OCI-LY3 (cell line): ENCODE data around the gene SLC2A13.

ENCODE experiments used
- EZH2phosphoT487 ChIP-seq: fragments of 200-600 bp; shearing (Covaris generic); IDR thresholded peaks from 2 replicates; pipeline ENCODE4 v1.6.1; 2018; ENCODE audit warnings: antibody characterized with exemption, mixed run types, low read depth
- TF ChIP-seq, protein P1 (sequence below): fragments of 200-600, 300-600 bp; sonication (generic); IDR thresholded peaks from 2 replicates; pipeline ENCODE4 v1.5.1; 2014; ENCODE audit warnings: antibody characterized with exemption, low read length, low read depth

DNA sequence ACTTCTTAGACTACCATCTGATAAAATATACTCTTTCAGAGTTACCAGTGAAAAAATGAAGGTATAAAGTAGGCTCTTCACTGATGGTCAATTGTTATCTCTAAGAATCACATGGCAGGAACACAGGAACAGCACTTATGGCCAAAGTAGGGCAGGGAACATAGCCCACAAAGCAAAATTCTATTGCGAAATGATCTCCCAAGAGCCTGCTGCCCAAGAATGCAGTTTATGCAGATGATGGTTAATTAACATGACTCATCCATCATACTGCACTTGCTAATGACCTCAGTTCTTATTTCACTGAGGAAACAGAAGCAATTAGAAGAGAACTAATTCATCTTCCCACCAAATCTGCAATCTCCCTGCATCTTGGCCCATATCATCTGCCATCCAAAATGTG is 133.8 kb downstream of the SLC2A13 start:
- TF ChIP-seq, protein P1, sequence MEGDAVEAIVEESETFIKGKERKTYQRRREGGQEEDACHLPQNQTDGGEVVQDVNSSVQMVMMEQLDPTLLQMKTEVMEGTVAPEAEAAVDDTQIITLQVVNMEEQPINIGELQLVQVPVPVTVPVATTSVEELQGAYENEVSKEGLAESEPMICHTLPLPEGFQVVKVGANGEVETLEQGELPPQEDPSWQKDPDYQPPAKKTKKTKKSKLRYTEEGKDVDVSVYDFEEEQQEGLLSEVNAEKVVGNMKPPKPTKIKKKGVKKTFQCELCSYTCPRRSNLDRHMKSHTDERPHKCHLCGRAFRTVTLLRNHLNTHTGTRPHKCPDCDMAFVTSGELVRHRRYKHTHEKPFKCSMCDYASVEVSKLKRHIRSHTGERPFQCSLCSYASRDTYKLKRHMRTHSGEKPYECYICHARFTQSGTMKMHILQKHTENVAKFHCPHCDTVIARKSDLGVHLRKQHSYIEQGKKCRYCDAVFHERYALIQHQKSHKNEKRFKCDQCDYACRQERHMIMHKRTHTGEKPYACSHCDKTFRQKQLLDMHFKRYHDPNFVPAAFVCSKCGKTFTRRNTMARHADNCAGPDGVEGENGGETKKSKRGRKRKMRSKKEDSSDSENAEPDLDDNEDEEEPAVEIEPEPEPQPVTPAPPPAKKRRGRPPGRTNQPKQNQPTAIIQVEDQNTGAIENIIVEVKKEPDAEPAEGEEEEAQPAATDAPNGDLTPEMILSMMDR: no peak
- TF ChIP-seq EZH2phosphoT487: no peak
